Measurements from ENCODE around the gene UBR3.
A peak's percentile ranks its signal among the peaks of the same experiment; 100 is the strongest.
"Not testable (repeated sequence)": the region's sequence is repeated elsewhere in the genome, so short reads cannot be mapped to it uniquely, and the experiment has no call there.

UBR3 gene

GRCh38 chr2:169868951-169869350 lies 41.7 kb downstream of the UBR3 start:
- no peak for DNase-seq

DNA sequence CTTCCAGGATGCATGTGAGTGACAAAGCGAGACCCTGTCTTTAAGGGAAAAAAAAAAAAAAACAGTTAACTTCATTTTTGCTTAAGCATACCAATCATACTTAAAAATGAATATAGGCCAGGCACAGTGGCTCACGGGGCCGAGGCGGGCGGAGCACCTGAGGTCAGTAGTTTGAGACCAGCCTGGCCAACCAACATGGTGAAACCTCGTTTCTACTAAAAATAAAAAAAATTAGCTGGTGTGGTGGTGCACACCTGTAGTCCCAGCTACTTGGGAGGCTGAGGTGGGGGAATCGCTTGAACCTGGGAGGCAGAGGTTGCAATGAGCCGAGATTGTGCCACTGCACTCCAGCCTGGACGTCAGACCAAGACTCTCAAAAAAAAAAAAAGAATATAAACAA lies 44.1 kb downstream of the UBR3 start:
- DNase-seq, result not testable (repeated sequence)

- no peak for DNase-seq
Observed at GRCh38 chr2:169871994-169872393, 44.7 kb downstream of the UBR3 start.

DNA sequence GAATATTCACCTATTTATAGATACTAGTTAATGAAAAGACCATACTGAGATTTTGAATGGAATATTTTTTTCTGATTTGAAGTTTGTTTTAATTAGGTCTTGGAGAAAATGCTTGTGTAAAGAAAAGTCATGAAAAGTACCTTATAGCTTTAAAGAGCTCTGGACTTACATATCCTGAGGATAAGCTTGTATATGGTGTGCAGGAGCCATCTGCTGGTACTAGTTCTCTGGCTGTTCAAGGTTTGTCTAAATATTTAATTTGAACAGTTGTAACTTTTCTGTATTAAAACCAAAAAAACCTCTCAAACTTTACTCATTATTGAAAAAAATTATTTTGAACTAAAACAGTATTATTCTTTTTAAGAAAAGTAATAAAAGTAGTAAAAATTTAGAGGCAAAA lies 50.1 kb downstream of the UBR3 start:
- DNase-seq, result peak; percentile 25

- no peak for DNase-seq
Observed at GRCh38 chr2:169887120-169887519, 59.9 kb downstream of the UBR3 start.

DNA sequence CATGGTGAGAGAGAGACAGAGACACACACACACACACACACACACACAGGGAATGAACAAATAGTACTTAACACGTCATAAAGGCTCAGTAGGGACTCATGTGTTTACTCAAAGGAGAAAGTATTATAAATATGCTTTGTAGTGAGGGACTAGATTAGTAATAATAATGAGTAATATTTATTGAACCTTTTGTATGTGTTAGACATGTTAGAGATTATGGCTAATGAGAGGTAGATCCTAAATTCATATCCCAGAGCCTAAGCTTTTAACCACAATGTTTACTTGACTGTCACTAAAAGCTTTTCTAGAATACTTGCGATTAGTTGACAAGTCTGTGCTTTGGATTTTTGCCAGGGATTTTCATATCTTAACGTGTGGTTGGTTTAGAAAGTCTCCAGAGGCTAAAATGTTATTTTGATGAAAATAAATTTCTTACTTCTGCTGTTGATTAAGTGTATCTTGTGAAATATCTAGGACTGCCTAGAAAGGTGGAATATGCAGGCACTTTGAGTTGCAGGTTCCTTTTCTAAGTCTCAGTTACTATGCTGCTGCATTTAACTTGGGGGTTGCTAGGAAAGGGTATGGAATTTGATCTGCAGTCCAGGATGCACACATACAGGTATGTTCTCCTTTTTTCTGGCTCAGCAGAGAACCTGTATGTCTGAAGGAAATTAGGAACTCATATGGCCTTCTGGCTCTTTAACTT lies 64.5 kb downstream of the UBR3 start:
- peak; percentile 6 for DNase-seq

DNA sequence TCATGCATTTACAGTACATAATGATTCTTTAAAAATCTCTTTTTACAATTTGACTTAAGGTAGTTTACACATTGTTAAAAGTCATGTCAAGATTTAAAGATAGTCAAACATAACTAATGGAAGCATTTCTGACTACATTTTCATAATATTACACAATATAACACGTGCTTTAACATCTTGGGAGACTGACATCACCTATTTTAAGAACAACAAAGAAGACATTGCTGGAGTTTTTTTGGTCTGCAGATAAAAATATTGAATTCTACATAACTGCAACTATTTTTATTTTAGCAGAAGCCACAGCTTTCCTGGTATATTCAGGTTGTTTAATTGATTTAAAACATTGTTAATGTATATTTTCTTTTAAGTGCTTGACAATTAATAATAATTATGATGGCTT lies 65.7 kb downstream of the UBR3 start:
- no peak for DNase-seq

DNA sequence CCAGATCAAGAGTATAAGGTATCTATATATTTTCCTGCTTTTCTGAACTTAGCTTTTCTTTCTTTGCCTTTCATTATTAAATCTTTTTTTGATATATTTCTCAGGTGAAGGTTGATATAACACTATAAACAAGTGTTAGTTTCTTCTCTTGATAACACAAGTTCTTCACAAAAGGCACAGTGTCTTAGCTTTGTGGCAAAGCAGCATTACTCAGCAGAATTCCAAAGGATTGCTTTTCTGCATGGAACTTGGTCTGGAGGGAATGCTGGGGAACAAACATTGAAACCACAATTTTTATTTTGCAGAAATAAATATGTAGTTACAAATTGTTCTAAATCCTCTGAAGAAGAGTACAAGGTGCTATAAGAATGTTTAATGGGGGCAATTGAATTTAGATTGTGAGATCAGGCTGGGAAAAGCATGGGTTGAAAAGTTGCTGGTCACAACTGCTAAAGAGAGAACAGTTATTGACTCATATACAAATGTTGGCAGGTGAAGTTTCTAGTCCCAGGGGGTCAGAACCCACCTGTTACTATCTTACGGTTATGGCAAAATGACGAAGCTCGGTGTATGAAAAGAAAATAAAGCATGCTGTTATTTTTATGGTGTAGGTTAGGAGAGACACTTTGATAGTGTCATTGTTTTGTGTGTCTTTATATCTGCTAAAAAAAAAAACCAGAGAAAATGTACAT lies 68.2 kb downstream of the UBR3 start:
- peak; percentile 16 for DNase-seq

- no peak for DNase-seq
Observed at GRCh38 chr2:169897834-169898233, 70.6 kb downstream of the UBR3 start.

- DNase-seq, result not testable (repeated sequence)
Observed at GRCh38 chr2:169900103-169900502, 72.8 kb downstream of the UBR3 start.

DNA sequence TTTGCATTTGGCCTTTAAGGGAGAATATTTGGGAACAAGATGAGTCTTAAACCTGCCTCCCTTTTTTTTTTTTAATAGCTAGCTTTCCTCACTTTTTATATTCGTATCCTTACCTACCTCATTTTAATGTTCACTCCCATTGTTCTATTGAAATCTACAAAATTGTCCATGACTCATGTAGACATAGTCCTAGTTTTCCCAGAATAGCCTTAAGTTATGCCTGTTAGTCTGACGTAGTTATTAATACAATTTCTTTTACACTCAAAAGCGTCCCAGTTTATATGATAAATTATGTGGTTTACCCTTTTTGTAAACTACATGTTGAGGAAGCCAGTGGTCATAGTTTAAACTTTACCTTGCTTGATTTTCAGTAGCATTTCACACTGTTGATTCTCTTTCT lies 73.4 kb downstream of the UBR3 start:
- no peak for DNase-seq

DNA sequence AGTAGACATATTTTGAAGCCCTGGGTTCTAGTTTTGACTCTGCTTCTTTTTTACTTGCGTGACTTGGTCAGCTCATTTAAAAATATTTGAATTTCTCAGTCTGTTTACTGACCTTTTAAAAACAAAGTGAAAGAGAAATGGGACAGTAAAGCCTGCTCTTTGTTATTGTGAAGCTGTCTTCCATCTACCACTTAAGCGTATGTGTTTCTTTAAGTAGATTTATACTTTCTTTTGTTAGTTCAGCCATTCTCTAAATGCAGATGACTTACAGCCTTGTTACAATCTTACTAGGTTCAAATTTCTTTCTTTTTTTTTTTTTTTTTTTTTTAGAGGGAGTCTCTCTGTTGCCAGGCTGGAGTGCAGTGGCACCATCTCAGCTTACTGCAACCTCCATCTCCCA lies 79.5 kb downstream of the UBR3 start:
- no peak for DNase-seq

- no peak for DNase-seq
Observed at GRCh38 chr2:169909376-169909775, 82.1 kb downstream of the UBR3 start.

DNA sequence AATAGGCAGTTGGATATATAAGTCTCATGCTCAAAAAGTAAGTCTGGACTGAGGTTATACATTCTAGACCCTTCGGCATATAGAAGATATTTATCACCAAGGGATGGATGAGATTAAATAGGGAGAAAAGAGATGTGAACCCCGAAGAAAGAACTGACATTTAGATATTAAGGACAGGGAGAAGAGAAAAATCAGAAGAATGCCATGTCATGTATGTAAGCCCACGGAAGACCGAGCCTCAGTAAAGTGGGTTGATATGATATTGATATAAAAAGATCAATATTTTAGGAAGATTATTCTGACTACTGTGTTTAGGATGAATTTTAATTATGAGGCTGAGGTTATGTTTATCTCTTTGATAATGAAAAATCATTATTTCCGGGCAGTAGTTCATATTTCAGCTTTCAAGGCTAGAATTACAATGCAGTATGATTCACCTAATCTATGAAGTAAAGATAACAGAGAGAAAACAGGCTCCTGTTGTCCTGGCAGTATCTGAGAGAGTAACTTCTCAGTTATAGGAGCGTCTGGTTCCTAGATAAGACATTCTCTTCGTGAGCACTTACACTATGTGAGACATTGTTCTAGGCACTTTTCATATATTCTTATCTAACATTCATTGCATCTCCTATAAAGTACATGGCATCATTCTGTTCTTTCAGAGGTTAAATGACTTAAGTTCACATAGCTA lies 83.0 kb downstream of the UBR3 start:
- no peak for DNase-seq

DNA sequence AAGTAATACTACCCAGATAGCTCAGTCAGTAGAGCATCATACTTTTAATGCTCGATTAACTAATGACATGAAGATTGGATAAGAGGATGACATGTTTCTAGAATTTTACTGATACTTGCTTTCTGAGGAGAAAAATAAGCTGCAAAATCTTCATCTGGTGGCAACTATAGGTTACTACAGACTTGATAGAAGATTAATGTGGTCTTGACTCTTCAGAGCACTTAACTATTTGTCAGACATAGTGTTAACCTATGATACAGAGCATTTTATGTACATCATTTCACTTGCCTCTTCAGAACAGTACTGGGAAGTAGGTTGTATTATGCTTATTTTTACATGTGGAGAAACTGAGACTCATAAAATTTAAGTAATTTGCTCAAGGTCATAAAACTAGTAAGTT lies 83.9 kb downstream of the UBR3 start:
- DNase-seq, result no peak

DNA sequence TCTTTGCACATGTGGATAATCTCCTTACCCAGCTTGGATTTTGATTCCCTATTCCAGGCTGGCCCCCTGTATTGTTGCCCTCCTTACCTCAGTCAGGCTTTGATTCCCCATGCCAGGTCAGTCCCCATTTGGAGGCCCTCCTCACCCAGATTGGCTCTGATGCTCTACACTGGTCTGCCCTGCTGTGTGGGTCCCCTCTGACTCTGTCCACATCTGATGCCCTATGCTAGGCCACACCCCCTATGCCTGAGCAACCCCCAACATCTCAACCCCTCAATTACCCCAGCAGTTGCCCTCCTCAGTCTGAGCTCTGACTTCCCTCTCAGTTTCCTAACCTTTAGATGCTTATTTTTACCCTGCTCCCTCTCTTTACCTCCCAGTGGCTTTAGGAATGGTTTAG lies 89.4 kb downstream of the UBR3 start:
- no peak for DNase-seq

DNA sequence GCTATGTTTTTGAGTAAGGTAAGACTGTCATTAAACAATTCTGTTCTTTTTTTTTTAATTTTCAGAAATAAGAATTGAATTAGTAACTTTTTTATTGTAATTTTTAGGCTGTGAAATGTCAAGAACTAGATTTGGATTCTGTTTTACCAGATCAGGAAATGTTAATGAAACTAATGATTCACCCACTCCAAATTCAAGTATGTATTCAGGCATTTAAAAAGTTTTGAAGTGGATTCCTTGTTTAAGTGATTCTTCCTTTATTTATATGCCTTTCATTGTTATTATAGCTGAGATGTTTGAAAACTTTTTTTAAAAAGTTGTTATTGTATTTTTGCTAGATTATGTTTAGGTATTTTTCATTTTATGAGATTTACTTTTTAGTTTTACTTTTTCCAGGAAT lies 96.7 kb downstream of the UBR3 start:
- DNase-seq, result no peak

GRCh38 chr2:169925968-169926367 lies 98.7 kb downstream of the UBR3 start:
- no peak for DNase-seq

DNA sequence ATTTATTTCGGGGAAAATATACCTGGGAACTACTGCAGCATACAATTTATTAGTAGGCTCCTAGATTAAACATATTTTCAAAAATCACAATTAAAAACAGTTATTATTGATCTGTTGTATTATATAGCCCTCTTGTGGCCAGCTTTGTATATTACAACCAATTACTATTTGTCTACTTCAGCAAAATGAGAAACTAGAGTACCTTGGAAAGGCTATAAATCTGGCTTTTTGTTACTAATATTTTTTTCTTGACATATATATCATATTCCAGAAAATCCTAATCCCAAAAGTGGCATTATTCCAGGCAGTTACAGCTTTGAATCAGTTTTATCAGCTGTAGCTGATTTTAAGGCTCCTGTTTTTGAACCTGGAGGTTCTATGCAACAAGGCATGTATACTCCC lies 101.2 kb downstream of the UBR3 start:
- DNase-seq, result peak; percentile 45

DNA sequence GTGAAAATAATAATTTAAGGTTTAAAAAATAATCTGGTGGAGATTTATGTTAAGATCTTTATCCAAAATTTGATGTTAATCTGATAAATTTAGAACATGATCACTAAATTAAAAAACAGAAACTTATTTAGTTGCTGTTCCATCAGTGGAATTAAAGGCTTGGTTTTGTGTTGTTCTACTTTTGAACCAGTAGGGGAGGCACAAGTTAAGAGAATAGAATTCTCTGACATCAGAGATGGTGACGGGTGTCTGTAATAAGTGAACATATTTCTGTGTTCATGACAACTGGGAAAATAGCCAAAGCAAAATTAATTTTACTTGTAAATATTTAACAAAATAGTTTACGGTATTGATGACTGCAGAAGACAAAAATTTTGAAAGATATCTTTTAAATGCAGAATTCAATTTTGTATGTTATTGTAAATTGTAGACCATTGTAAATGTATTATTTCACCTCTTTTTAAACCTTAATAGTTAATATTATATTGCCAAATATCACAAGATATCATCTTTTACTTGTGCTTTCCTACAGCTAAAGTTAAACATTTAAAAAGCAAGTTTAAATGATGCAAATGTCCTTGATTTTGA lies 106.0 kb downstream of the UBR3 start:
- DNase-seq, result peak; percentile 41

- DNase-seq, result not testable (repeated sequence)
Observed at GRCh38 chr2:169936652-169937051, 109.4 kb downstream of the UBR3 start.

GRCh38 chr2:169945515-169945914 lies 118.3 kb downstream of the UBR3 start:
- DNase-seq, result peak; percentile 61

DNA sequence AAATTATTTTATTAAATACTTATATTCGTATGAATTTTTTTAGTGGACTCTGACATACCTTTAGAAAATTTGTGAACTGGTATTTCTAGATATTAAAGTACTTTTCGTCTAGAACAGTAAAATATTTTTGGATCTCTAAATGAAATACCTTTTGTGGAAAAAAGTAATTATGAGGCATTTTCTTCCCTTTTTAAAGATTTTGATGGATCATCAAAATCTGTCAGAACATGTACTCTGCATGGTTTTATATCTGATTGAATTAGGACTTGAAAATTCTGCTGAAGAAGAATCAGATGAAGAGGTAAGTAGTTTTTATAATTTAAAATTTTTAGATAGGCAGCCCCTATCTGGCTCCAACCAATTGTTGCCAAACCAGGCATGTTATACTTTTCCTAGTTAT lies 118.8 kb downstream of the UBR3 start:
- no peak for DNase-seq

- no peak for DNase-seq
Observed at GRCh38 chr2:169946546-169946945, 119.3 kb downstream of the UBR3 start.
